GM18499 (cell line): ENCODE results near the gene KCNMB4.
"Not testable (repeated sequence)": the region's sequence is repeated elsewhere in the genome, so short reads cannot be mapped to it uniquely, and the experiment has no call there.

Experiments used
- ATAC-seq: cut with Tn5 transposase; IDR thresholded peaks from one replicate; pipeline ENCODE4 v1.9.1; 2021; ENCODE audit warnings: moderate number of reproducible peaks; ENCODE audit not compliant: insufficient read depth, unreplicated experiment

Gene KCNMB4

GRCh38 chr12:70367258-70368141 is 1.4 kb downstream of the KCNMB4 start:
- no peak for ATAC-seq

DNA sequence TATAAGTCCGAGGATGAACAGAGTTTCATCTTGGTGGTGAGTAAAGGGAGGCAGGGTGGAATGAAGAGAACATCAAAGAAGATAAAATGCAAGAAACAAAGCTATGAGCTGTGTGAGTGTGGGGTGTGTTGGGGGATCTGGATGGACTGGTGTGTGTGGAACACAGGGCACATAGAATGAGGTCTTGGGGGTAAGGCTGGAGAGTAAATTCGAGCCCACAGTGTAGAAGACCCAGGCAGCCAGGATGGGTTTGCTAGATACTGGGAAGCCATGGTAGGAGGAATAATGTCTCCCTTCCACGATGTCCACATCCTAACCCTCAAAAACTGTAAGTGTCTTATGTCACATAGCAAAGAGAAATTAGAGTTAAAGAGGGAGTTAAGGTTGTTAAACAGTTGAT is 6.8 kb downstream of the KCNMB4 start:
- ATAC-seq, result no peak

GRCh38 chr12:70379846-70380245 is 13.8 kb downstream of the KCNMB4 start:
- no peak for ATAC-seq

GRCh38 chr12:70383484-70383883 is 17.4 kb downstream of the KCNMB4 start:
- no peak for ATAC-seq

- ATAC-seq, result no peak
Observed at GRCh38 chr12:70383886-70384285, 17.8 kb downstream of the KCNMB4 start.

DNA sequence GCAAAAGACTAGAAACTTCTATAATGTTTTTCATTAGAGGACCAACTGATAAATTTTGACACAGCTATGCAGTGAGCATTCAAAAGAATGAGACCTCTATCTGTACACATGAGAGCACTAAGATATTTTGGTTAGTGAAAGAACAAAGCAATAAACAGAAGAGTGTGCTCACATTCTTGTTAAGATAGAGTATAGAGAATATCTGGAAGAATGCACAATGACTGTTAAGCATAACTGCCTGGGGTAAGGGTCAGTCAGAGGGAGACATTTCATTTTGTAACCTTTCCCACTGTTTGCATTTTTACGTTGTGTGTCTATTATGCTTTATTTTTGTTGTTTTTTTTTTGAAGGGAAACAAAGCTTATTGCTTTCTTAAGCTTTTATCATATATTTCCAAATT is 20.7 kb downstream of the KCNMB4 start:
- no peak for ATAC-seq

GRCh38 chr12:70389678-70390077 is 23.6 kb downstream of the KCNMB4 start:
- no peak for ATAC-seq

DNA sequence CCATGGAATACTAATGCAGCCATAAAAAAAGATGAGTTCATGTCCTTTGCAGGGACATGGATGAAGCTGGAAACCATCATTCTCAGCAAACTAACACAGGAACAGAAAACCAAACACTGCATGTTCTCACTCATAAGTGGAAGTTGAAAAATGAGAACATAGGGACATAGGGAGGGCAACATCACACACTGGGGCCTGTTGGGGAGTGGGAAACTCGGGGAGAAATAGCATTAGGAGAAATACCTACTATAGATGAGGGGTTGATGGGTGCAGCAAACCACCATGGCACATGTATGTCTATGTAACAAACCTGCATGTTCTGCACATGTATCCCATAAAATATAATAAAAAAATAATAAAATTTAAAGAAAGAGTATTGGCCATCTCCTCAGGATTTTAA is 26.5 kb downstream of the KCNMB4 start:
- not testable (repeated sequence) for ATAC-seq

- no peak for ATAC-seq
Observed at GRCh38 chr12:70393787-70394499, 27.9 kb downstream of the KCNMB4 start.

DNA sequence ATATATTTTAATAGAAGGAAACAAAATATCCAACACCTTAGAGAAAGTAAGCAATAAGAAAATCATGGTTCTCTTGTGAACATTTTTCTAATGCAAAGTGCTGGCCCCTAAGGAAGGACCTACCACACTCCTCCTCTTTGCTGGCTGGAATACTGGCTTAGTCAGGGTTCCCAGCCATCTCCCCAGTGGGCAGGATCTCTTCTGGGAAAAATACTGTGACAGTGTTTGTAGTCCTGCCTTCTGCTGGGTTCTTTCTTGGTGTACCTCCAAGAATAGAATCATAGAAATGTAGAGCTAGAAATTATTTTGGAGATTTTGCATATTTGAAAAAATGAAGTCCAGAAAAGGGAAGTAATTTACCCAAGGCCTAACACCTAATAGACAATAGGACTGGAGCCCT is 31.9 kb downstream of the KCNMB4 start:
- no peak for ATAC-seq

- no peak for ATAC-seq
Observed at GRCh38 chr12:70398862-70399261, 32.8 kb downstream of the KCNMB4 start.

GRCh38 chr12:70399311-70399710 is 33.2 kb downstream of the KCNMB4 start:
- no peak for ATAC-seq

- no peak for ATAC-seq
Observed at GRCh38 chr12:70400124-70400523, 34.0 kb downstream of the KCNMB4 start.

- no peak for ATAC-seq
Observed at GRCh38 chr12:70402597-70402996, 36.5 kb downstream of the KCNMB4 start.

- ATAC-seq, result no peak
Observed at GRCh38 chr12:70403826-70404225, 37.7 kb downstream of the KCNMB4 start.

DNA sequence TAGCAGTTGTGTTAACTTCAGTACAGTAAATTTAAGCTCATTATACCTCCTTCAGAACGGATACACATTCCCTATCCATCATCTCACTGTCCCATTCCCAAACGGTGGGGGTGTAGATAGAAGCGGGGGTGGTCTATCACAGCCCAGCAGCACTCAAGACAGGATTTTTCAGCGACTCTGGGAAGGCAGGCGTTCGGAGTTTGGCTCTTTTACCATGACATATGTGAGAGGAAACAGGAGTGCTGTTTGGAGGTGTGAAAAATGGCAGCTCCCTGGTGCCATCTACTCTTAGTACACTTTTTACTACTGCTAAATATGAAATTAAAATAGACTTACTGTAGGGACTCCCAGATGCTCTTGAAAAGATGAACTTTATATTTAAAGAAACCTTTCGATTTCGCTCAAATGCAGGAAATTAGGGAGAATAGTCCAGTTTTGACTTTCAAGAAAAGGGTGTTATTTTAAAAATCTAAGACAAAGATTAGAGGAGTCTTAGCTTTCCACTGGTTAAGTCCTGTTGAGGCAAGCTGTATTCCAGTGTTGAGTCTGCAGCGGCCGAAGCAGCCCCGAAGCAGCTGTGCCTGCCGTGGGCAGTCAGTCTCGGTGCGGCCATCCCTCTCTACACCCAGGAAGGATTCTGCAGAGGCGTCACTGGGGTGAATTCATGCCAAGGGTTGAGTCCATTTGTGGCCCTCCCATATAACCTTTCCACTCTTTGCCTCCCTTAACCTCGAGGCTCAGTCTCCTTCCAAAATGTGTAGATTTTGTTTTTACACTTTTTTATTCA is 42.1 kb downstream of the KCNMB4 start:
- no peak for ATAC-seq

DNA sequence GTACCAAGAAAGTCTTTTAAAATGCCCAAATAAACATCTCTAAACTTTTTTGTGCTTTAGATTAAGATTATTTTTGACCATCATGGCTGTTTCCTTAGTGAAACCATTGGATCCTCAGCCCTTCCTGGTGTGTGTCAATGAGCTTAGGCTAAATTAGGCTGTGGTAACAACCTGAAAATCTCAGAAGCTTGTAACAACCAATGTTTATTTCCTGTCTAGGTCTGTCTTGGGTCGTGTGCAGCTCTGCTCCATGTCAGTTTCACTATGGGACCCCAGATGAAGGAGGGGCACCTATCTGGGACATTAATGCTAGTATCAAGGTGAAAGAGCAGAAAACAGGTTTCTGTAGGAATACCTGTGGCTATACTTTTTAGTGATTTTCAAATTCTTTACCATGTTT is 49.9 kb downstream of the KCNMB4 start:
- no peak for ATAC-seq

DNA sequence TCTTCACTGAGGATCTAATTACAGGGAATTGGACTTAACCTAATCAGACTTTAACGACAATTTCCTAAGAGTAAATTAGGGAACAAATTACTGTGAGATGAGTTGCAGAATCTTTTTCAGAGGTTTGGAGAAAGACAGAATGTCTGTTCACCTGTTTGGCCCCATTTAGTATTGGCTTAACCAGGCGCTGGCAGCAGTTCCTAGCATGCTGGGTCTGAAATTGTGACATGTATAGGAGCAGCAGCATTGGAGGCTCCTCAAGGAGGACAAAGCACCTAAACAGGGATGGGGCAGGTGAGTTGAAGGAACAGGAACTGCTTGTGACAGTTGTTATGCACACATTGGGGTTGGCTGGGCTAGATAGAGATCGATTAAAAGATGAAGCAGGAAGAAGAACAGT is 51.0 kb downstream of the KCNMB4 start:
- ATAC-seq, result no peak

DNA sequence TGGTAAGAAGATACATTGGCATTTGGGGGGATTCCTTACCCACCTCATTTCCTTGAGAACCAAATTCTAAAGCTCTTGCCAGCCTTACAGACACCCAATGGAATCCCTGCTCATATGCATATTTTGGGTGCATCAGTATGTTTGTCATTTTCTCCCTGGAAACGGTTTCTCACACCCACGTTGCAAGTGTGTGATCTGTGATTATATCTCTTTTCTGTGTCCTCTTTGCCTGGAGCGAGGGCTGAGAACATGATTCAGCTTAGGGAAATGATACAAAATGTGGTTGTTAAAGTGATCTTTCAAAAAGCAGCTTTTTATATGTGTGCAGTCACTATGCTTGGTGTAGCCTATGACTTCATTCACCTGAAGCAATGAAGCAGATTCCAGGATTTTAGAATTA is 52.0 kb downstream of the KCNMB4 start:
- no peak for ATAC-seq

DNA sequence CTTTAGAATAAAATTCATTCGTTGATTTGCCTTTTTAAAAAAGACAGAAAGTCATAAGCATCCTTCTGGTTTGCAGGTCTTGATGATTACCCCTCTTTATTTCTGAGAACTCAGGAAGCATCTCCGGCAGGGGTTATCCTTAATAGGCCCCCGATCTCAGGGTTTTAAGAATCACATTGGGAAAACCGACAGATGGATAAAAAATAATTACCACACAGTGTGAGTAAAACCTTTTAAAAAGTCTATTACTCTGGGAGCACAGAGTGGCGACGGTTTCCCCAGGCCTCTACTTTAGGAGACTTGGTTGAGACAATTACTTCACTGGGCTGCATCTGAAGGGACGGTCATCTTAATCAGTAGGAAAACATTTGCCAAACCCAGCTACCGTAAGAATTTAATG is 56.5 kb downstream of the KCNMB4 start:
- no peak for ATAC-seq

DNA sequence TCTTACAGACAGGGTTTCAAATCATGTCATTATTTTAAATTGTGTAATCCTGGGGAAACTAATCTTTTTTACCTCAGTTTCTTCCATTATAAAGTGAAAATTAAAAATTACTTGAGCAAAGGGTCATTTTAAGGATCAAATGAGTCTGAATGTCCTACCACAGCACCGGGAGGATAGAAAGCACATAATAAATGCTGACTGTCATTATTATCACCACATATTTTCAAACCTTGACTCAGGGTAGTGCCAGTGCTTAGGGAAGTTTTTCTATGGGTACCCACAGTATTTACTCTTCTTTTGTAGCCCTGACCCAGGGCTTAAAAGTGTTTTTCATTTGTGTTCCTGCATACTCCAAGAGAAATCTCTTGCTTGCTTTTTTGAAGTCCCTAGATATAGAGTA is 60.5 kb downstream of the KCNMB4 start:
- no peak for ATAC-seq
